NCI-H1105 treated with DMSO at 0.1 percent for 48 hours (cell line): ENCODE measurements around the gene ARRDC2.
A peak's percentile ranks its signal among the peaks of the same experiment; 100 is the strongest.
"Not testable (repeated sequence)": the region's sequence is repeated elsewhere in the genome, so short reads cannot be mapped to it uniquely, and the experiment has no call there.

Source experiments
- DNase-seq: peaks from one replicate; lab custom pipeline; 2025; lab: John Stamatoyannopoulos, UW

Gene ARRDC2

DNA sequence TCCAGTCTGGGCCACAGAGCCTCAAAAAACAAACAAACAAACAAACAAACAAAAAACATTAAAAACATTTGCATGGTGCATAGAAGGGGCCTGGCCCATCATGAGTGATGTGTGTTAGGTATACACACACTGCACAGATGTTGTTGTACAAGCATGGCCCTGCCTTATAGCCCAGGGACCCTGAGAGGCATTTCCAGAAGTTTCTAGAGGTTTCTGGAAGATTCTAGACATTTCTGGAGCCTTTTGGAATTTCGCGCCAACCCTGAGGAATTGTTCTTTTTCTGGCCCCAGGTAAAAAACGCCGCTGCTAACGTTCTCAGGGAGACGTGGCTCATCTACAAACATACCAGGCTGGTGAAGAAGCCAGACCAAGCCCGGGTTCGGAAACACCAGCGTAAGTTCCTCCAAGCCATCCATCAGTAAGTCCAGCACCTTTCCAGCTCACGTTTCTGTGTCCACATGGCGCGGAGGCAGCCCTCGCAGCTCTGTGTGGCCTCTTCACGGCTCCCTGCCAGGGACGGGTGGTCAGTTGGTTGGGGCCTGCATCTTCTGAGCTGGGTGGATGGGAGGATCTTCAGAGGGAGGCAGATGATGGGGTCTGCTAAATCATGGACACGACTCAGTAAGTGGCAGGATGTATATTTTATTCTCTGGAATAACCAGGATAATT, 18.4 kb upstream of the ARRDC2 start:
- DNase-seq = no peak

DNA sequence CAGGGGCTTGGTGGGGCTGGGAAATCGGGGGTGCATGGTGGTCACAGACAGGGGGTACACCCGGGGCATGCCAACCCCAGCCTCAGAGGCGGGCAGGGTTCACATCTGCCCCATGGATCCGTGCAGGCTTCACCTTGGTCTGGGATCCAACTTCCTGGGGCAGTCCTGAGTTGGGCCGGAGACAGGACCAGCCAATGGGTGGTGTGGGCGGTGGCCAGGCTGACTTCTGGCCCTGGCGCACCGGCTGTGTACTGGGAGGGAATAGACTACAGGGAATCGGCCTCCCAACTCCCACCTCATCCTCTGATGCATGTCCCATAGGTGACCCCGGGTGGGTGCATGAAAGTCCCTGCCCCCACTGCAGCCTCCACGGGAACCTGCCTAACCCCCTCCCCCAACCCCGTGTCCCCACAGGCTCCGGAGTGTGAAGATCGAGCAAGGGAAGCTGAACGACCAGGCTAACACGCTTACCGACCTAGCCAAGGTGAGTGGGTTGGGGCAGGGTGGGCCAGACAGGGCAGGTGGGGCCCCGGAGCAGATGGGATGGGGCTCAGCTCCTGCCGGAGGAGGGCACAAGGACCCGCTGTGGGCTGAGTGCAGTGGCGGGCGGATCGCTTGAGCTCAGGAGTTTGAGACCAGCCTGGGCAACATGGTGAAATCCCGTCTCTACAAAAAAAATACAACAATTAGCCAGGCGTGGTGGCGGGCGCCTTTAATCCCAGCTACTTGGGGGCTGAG, 14.7 kb upstream of the ARRDC2 start:
- DNase-seq = no peak

DNA sequence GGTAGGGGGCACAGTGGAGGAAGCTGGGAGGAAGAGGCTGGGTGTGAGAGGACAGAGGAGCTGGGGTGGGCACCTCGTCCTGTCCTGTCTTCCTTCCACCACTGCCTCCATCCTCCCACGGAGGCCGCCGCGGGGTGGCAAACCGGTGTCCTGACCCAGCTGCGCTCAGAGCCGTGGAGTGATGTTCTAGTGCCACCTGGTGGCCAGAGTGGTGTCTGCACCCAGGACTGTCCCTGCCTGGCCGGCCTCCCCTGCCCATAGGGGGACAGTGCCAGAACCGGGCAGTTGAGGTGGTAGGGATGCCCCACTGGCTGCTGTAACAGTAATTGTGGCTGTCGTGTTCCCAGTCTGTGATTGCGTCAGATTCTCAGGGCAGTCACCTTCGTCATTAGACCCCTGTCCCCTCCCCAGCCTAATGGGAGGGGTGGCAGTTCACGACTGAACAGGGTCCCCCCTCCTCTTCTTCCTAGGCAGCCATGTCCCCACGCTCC, 11.1 kb upstream of the ARRDC2 start:
- DNase-seq = peak; percentile 61

DNA sequence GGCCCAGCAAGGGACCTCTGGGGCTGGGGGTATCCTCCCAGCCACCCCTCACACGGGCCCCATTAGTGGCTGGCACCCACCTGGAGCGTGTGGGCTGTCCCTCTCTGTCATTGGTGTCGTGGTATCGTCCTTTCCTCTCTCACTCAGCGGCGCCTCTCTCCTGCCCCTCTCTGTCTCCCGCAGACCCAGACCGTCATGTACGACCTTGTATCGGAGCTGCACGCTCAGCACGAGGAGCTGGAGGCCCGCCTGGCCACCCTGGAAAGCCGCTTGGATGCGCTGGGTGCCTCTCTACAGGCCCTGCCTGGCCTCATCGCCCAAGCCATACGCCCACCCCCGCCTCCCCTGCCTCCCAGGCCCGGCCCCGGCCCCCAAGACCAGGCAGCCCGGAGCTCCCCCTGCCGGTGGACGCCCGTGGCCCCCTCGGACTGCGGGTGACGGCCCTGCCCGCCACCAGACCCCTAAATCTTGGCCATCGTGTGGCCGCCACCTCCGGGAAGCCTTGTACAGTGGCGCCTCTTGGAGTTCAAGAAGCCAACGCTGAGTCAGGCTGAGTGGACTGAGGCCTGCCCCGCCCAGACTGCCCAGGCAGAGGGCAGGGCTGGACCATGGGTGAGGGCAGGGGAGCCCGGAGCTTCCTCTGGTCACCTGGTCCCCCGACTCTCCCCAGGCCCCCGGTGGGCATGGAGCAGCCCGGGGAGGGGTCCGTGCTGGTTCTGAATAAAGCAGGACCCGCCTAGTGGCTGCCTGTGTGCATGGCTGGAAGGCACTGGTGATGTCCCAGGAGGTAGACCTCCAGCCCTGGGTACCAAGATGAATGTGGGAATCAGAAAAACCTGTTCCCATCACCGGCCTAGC, 9.8 kb upstream of the ARRDC2 start:
- DNase-seq = no peak

DNA sequence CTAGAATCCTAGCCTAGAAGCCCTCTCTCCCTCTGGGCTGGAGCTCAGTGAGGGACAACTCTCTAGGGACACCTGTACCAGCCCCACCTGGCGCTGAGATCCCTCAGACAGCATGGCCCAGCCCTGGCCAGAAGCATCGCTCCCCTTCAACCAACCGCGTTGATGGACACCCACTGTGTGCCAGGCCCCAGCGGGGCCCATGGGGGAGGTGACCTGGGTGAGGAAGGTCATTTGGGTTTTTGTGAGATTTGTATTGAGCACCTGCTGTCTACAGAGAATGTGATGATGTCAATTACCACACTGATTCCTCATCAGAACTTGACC, 9.2 kb upstream of the ARRDC2 start:
- no peak for DNase-seq

DNA sequence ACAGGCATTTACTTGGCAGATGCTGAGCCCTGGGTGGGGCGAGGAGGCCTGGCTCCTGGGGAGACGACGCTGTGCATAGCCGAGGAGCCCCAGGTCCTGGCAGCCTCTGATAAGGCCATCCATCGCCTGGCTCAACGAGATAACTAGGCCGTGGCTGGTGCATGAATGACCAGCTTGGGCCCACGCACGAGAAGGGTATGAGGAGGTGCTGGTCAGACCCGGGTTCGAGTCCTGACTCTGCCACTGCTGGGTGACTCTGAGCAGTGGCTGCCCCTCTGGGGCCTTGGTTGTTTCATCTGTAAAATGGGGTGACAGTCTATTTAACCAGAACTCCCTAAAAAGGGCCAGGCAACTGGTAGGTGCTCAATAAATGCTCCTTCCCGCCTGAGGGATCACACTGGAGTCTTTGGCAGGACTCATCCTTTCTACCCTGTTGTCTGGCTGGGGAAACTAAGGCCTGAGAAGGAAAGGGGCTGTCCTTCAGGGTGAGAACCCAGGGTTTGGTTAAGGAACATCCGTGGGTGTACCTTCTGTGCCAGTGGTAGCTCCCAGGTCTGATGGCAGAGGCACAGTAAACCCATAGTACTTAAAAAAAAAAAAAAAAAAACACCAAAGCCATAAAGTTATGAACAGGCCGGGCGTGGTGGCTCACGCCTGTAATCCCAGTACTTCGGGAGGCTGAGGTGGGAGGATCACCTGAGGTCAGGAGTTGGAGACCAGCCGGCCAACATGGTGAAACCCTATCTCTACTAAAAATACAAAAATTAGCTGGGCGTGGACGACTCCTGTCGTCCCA, 8.1 kb upstream of the ARRDC2 start:
- no peak for DNase-seq

DNA sequence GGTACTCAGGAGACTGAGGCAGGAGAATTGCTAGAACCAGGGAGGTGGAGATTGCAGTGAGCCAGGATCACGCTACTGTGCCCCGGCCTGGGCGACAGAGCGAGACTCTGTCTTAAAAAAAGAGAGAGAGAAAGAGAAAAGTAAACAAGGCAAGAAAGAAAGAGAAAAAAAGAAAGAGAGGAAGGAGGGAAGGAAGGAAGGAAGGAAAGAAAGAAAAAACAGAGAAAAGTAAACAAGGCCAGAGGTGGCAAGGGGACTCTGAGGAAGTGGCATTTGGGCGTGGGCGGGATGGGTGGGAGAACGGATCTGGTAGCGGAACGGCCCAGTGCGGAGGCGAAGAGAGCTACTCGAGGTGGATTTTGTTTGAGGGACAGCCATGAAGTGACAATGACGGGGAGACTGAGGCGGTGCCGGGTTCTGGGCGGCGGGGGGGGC, 7.5 kb upstream of the ARRDC2 start:
- no peak for DNase-seq

DNA sequence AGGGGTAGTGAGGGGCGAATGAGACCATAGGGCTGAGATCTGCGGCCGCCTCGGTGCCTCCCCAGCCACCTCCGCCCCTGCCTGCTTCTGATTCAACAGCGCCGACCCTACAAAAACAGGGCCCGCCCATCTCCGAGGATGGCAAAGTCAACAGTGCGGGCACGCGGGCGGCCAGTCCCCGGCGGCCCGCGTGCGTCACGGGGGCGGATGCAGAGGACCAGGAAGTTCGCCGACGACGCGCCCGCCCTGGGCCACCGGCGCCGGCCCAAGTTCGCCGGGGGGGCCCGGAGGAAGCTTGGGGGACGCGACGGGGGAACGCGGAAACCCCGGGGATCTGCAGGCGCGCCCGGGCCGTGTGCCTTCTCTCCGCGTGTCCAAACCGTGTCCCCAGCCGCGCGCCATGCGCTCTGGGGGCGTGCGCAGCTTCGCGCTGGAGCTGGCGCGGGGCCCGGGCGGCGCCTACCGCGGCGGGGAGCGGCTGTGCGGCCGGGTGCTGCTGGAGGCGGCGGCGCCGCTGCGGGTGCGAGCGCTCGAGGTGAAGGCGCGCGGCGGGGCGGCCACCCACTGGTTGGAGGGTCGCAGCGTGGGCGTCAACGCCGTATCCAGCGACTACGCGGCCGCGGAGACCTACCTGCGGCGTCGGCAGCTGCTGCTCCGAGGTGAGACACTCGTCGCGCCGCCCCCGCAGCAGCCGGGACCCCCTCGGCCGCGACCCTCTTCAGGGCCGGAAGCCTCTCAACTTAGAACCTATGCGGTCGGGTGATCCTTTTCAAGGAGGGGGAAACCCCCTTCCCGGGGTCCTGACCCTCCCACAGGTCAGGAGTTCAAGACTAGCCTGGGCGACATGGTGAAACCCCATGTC, 6.8 kb upstream of the ARRDC2 start:
- DNase-seq = peak; percentile 53

DNA sequence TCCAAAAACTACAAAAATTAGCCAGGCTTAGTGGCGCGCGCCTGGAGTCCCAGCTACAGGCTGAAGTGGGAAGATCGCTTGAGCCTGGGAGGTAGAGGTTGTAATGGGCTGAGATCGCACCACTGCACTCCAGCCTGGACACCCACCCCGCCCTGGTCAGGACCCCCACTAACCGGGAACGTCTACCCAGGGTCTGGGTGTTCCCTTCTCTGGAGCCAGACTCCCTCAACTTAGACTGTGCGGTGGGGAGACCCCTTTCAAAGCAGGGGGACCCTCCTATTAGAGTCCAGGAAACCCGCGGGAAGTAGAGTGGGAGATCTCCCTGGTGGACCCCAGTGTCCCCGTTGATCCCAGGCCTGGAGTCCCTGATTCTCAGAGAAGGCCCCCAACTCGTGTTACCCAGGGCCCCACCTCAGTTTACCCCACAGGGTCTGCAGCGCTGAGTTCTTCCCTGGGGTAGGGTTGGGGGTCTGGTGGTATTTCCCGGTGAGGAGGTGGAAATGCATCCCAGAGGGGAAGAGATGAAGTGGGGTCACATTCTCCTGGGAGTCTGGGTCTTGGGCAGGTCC, 6.1 kb upstream of the ARRDC2 start:
- no peak for DNase-seq

DNA sequence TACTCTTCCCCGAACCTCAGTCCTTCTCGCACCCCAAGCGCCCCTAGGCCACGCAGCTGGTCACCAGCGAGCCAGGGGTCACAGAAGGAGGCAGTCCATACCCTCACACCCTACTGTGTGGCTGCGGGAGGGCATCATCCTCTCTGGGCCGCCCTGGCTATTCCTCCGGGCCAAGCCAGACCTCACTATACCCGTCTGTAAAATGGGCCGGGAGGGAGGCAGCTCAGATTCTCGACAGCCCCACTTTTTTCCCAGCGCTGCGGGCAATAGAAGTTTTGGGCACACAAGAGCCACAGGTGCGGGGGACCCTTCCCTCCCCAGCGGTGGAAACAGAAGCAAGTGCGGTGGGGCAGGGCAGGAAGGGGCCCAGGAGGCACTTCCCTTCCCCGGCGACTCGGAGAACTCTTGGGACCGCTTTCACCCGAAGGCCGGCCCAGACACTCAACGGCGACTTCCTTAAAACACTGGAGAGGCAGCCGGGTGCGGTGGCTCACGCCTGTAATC, 5.6 kb upstream of the ARRDC2 start:
- DNase-seq = no peak

DNA sequence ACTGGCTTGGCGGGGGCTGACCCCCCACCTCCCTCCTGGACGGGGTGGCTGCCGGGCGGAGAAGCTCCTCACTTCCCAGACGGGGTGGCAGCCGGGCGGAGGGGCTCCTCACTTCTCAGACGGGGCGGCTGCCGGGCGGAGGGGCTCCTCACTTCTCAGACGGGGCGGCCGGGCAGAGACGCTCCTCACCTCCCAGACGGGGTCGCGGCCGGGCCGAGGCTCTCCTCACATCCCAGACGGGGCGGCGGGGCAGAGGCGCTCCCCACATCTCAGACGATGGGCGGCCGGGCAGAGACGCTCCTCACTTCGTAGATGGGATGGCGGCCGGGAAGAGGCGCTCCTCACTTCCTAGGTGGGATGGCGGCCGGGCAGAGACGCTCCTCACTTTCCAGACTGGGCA, 2.2 kb upstream of the ARRDC2 start:
- DNase-seq = not testable (repeated sequence)

DNA sequence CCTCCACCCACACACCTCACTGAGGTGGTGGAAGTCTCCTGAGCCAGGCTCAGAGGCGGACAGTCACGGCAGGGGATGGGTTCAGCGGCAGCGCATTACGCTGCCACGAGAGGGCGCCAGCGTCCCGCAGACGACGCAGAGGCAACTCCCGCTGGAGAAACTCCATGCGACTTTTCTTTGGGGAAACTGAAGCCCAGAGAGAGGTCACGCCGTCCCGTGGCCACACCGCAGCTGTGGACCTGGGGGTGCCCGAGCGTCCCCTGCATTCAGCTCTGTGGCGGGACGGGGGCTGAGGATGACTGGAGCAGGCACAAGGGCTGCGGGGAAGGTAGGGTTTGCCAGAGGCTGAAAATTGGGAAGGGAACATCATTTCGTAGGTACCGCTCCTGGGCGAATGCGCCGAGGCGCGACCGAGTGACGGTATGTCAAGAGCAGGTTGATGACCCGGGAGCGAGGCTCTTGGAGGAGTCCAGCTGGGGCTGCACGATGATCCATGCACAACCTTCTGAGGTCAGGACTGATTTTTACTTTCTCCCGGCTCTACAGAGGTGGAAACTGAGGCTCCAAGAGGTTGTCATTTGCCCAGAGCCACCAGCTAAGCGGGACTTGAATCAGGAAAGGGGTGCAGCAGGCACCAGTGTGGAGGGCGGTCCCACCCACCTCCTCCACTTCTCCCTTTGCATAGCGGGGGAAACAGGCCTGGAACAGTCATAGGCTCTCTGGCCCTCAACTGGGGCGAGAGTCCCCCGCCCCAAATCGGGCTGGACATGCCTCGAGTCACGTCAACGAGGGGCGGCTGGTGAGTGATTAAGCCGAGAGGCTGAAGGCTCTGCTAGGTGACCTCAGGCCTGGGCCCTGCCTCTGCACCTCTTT, 690 bp upstream of the ARRDC2 start:
- DNase-seq = peak; percentile 69

DNA sequence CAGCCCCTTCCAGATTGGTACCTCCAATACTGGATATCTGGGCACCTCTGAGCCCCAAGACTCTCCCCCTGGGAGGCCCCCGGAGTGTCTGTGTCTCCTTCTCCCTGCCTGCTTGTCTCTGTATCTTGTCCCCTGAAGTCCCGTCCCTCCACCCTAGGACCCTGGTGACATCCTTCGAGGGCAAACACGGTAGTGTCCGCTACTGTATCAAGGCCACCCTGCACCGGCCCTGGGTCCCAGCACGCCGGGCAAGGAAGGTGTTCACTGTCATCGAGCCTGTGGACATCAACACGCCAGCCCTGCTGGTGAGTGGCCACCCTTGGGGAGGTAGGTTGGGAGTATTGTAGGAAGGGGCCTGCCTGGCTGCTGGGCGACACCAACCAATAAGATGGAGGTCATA, 844 bp downstream of the ARRDC2 start:
- DNase-seq = no peak

DNA sequence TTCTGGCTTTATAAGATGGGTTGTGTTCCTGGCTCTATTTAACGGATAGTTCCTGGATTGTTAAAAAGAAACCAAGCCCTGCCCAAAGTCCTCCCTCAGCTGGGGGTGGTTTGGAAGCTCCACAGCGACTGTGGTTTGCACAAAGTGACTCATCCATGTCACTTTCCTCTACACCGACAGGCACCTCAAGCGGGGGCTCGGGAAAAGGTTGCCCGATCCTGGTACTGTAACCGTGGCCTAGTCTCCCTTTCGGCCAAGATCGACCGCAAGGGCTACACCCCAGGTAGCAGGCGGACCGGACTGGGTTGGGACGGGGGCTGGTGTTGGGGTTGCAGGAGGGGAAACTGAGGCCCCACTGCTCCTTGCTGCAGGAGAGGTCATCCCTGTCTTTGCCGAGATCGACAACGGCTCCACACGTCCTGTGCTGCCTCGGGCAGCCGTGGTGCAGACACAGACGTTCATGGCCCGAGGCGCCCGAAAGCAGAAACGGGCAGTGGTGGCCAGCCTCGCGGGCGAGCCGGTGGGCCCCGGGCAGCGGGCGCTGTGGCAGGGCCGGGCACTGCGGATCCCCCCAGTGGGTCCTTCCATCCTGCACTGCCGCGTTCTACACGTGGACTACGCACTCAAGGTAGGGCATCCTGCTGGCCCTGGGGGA, 1.6 kb downstream of the ARRDC2 start:
- DNase-seq = no peak

DNA sequence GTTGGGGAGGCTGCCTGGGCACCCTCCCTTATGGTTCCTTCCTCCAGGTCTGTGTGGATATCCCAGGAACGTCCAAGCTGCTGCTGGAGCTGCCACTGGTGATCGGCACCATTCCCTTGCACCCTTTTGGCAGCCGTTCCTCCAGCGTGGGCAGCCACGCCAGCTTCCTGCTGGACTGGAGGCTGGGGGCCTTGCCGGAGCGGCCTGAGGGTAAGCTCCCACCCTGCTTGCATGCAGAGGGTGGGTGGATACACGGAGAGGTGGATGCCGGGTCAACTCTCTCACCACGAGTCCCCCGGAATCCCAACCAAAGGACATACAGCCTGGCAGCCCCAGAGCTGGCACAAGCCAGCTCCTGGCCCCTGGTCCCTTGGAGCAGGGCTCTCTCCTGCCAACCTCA, 2.2 kb downstream of the ARRDC2 start:
- no peak for DNase-seq

DNA sequence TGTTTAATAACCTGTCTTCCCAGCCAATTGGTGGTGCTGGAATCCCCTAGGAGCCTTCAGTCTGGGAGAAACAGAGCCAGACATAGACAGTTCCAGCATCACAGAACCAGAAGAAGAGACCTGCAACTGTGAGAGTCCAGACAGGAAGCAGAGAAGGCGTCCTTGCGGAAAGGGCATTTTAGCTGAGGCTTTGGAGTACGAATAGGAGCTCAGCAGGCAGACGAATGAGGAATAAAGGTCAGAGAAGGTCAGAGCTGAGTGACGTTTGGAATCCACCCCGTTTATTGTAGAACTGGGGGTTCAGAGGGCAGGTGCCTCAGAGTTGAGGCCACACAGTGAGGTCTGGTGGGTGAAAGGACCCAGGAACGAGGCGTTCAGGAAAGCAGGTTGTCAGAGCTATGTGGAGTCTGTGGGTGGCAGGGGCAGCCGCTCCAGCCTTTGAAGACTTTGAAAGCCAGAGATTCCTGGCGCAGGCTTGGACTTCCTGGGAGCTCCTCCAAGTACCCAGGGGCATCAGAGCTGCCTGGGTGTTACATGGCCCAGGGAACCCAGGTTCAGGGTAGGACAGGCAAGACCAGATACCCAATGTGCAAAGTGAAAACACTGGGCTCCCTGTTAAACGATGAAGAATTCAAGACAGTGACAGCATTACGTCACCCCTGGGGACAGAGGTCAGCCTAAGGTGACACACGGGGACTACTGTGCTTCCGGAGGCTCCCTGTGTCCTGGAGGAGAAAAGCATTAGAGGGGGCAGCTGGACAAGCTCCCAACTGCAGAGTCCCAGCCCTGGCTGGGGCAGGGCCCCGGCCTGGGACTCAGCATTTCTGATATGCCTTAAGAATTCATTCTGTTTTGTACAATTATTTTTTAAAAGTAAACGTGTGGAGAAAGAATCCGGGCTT, 5.5 kb downstream of the ARRDC2 start:
- DNase-seq = no peak

DNA sequence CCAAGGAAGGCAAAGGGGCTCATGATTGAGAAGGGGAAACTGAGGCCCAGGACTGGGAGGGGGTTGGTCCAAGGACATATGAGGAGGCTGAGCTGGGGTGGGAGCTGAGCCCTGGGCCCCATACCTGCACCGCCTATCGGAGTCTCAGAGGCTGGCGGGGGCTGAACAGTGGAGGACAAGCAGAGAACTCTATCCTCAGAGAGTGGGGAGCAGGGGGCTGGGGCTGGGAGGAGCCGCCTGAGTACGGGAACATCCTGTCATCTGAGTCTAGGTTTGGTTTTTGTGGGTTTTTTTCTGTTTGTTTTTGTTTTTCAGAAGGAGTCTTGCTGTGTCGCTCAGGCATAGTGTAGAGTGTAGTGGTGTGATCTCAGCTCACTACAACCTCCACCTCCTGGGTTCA, 6.2 kb downstream of the ARRDC2 start:
- no peak for DNase-seq
